Suprapubic skin (tissue), 4 donors: Measurements from ENCODE around the gene C11orf42. TPM values are rescaled to one million over a fixed set of nuclear protein-coding genes. Genes with fewer than 3 reads are reported as not detected.

ENCODE experiments used
- DNase-seq, 2 donors: peaks; one replicate each; pipeline ENCODE4 v3.0.0-alpha.2; 2019; ENCODE audit warnings: low spot score in 2 of 2
- H3K27ac ChIP-seq: fragments of 200-600 bp; sonication (generic); one replicate; pipeline ENCODE4 v1.5.1; 2019
- H3K27me3 ChIP-seq: fragments of 200-600 bp; sonication (generic); one replicate; pipeline ENCODE4 v1.5.1; 2019
- H3K36me3 ChIP-seq: fragments of 200-600 bp; sonication (generic); one replicate; pipeline ENCODE4 v1.5.1; 2019
- H3K4me1 ChIP-seq: fragments of 200-600 bp; sonication (generic); one replicate; pipeline ENCODE4 v1.5.1; 2019
- H3K4me3 ChIP-seq: fragments of 200-600 bp; sonication (generic); one replicate; pipeline ENCODE4 v1.5.1; 2019; ENCODE audit warnings: mild to moderate bottlenecking
- H3K9me3 ChIP-seq: fragments of 200-600 bp; sonication (generic); one replicate; pipeline ENCODE4 v1.5.1; 2019
- EP300 ChIP-seq: sonication (generic); formaldehyde crosslinking; IDR thresholded peaks from one replicate; pipeline ENCODE4 v1.6.1; 2017; ENCODE audit warnings: antibody characterized with exemption
- POLR2A ChIP-seq, 2 donors: fragments of 450-650 bp; IDR thresholded peaks; one replicate each; pipeline ENCODE4 v1.6.1; 2017; ENCODE audit warnings: antibody characterized with exemption in 2 of 2, mild to moderate bottlenecking in 2 of 2, moderate library complexity in 2 of 2
- POLR2AphosphoS5 ChIP-seq, 3 donors: sonication (generic); formaldehyde crosslinking; IDR thresholded peaks; one replicate each; pipeline ENCODE4 v1.6.1; 2017; ENCODE audit warnings: antibody characterized with exemption in 3 of 3
- WGBS: methylation state at CpG from one replicate; pipeline ENCODE4 v1.1.5; 2018; 5-methylcytosine and 5-hydroxymethylcytosine counted together
- total RNA-seq, 4 donors: library from RNA; depleted of rRNA; stranded (reverse); fragments of >200 nt; gene quantifications; one replicate each; pipeline ENCODE4 v1.1.0, GENCODE V29; 2016
- TF ChIP-seq, protein P1 (sequence below), 2 donors: fragments of 200-600 bp in 1 of 2; fragments of 450-650 bp in 1 of 2; sonication (generic) in 1 of 2; IDR thresholded peaks; one replicate each; pipeline ENCODE4 v1.5.1; 2016 to 2019; ENCODE audit warnings: antibody characterized with exemption in 2 of 2, mild to moderate bottlenecking in 1 of 2, moderate library complexity in 1 of 2

Gene C11orf42
- total RNA-seq, 4 donors from 2014 or later = not detected

DNA sequence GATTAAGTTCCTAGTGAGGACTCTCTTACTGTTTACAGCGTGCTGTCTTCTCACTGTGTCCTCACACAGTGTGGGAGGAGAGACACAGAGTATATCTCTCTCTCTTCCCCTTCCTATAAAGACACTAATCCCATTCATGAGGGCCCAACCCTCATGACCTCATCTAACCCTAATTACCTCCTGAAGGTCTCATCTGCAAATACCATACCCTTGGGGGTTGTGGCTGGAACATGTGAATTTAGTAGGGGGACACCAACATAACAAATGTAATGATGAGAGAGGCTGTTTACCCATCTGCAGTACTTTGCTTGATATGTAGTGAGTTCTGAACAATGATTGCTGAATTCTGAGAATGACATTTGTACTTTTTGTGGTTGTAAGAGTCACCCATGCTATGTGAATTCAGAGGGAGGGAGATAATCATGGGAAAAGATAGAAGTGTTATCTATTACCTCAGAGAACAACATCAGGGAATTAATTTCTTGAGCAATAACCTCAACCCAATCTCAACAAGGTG is 11.2 kb upstream of the C11orf42 start:
- Histone ChIP-seq H3K4me3 (no peak overlapping the region), H3K36me3 (no peaks in the 10 kb centered on the region), H3K4me1 (no peaks in the 10 kb centered on the region), H3K27ac (no peak overlapping the region), H3K9me3 (no peaks in the 10 kb centered on the region), H3K27me3 (no peaks in the 10 kb centered on the region)
- WGBS = 77% methylated on average over 1 of the region's 1 CpG
- TF ChIP-seq, protein P1, sequence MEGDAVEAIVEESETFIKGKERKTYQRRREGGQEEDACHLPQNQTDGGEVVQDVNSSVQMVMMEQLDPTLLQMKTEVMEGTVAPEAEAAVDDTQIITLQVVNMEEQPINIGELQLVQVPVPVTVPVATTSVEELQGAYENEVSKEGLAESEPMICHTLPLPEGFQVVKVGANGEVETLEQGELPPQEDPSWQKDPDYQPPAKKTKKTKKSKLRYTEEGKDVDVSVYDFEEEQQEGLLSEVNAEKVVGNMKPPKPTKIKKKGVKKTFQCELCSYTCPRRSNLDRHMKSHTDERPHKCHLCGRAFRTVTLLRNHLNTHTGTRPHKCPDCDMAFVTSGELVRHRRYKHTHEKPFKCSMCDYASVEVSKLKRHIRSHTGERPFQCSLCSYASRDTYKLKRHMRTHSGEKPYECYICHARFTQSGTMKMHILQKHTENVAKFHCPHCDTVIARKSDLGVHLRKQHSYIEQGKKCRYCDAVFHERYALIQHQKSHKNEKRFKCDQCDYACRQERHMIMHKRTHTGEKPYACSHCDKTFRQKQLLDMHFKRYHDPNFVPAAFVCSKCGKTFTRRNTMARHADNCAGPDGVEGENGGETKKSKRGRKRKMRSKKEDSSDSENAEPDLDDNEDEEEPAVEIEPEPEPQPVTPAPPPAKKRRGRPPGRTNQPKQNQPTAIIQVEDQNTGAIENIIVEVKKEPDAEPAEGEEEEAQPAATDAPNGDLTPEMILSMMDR (IDR thresholded peaks at IDR 0.05) = no peak
- TF ChIP-seq POLR2AphosphoS5 (IDR thresholded peaks at IDR 0.05) (no peak), EP300 (no peak), POLR2A (IDR thresholded peaks at IDR 0.05) (no peak)
- no peak for DNase-seq

DNA sequence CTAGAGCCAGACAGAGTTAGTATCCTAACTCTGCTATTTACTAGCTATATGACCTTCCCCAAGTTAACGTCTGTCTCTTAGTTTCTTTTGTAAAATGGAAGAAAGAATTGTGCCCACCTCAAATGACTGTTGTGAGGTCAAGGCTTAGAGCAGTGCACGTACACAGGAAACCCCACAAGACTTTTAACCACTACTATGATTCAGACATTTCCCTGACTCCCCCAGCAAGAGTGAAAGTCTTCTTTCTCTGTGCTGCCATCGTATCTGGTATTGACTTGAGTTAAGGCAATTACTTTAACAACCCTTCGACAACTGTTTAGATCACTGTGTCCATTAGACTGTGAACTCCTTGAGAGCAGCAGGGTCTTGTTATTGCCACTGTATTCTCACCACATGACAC is 9.0 kb upstream of the C11orf42 start:
- Histone ChIP-seq H3K4me1 (peaks cover 1% of the 10 kb centered on the region), H3K36me3 (no peaks in the 10 kb centered on the region), H3K9me3 (no peaks in the 10 kb centered on the region), H3K4me3 (no peak overlapping the region), H3K27ac (no peak overlapping the region), H3K27me3 (no peaks in the 10 kb centered on the region)
- no peak for DNase-seq
- 48% methylated on average over 4 of the region's 4 CpGs for WGBS
- TF ChIP-seq POLR2A (IDR thresholded peaks at IDR 0.05) = no peak

DNA sequence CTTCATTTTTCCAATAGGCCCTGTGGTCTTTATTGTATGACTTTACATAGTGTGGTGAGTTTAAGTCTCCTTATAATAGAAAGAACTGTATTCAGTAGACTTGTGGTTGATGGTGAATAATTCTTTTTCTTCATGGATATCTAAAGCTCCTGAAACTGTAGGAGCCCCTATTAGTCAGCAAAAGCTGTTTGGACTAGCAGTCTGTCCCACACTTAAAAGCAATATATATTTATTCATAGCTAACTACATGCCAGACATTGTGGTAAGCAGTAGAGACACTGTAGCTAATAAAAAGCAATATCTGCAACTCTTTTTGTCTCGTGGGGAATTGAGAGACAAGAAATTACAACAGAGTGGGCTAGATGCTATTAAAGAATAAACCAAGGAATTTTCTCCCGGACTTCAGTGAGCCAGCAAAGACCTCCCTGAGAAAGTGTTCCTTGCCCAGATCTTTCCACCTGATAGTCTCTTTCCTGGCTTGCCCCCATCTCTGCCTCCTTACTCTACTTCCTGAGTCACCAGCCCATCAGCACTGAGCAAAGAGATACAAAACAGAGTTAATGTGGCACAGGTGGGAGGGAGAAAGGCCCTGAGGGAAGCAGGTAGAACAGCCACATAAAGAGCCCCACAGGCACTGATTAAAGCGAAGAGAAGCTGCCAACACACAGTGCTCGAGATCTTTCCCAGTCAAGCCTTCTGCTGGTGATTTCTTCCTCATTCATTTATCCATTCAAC is 7.7 kb upstream of the C11orf42 start:
- TF ChIP-seq POLR2AphosphoS5 (IDR thresholded peaks at IDR 0.05) (no peak), EP300 (no peak), POLR2A (IDR thresholded peaks at IDR 0.05) (no peak)
- TF ChIP-seq, protein P1 (IDR thresholded peaks at IDR 0.05) = no peak
- H3K9me3 ChIP-seq = no peaks in the 10 kb centered on the region

DNA sequence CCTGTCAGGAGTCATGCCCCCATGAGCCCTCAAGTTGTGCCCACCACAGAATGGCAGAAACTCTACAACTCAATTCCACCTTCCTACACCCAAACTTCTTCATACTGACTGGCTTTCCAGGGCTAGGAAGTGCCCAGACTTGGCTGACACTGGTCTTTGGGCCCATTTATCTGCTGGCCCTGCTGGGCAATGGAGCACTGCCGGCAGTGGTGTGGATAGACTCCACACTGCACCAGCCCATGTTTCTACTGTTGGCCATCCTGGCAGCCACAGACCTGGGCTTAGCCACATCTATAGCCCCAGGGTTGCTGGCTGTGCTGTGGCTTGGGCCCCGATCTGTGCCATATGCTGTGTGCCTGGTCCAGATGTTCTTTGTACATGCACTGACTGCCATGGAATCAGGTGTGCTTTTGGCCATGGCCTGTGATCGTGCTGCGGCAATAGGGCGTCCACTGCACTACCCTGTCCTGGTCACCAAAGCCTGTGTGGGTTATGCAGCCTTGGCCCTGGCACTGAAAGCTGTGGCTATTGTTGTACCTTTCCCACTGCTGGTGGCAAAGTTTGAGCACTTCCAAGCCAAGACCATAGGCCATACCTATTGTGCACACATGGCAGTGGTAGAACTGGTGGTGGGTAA is 6.1 kb upstream of the C11orf42 start, which contains the start of gene OR52W1:
Gene OR52W1 (plus strand): TSS at position 51 of the 637 bp plus-strand sequence. CDS start 0 bp downstream, at position 51.
- Histone ChIP-seq H3K9me3 (no peaks in the 10 kb centered on the region), H3K4me1 (peaks cover 4% of the 10 kb centered on the region), H3K4me3 (no peak within 1 kb of the TSS), H3K27me3 (no peaks in the 10 kb centered on the region), H3K27ac (no peak within 1 kb of the TSS), H3K36me3 (no peaks in the 10 kb centered on the region)
- TF ChIP-seq, protein P1 (IDR thresholded peaks at IDR 0.05) = no peak
- no peak for TF ChIP-seq POLR2A (IDR thresholded peaks at IDR 0.05)
- DNase-seq = no peak
- 96% methylated on average over 5 of the region's 5 CpGs for WGBS

More for the DNA sequence above, 7.7 kb upstream of the C11orf42 start:
- H3K27me3 ChIP-seq = no peaks in the 10 kb centered on the region
- DNase-seq = no peak
- no peak overlapping the region for H3K4me3 ChIP-seq
- no peak overlapping the region for H3K27ac ChIP-seq
- peaks cover 4% of the 10 kb centered on the region for H3K4me1 ChIP-seq
- WGBS = 66% methylated on average over 4 of the region's 4 CpGs
- no peaks in the 10 kb centered on the region for H3K36me3 ChIP-seq

DNA sequence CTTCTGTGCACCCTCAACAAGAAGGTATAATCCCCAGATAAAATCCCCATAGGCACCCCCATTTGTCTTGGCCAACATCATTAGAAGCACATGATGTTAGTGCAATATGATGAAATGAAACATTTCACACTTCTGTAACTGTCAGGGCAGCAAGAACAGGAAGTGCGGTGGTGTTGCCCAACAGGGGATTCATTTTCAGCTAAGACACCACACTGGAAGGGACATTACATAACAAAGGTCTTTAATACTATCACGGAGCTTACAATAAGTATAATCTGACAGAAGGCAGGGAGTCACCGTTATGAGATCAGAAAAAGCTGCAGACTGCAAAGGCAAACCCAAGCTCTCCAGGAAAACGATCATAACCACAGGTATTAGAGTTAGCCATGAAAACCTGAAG is 4.4 kb upstream of the C11orf42 start:
- WGBS = 72% methylated on average over 4 of the region's 4 CpGs

More for the DNA sequence above, 4.4 kb upstream of the C11orf42 start:
- Histone ChIP-seq H3K9me3 (no peaks in the 10 kb centered on the region), H3K4me1 (peaks cover 4% of the 10 kb centered on the region), H3K27me3 (no peaks in the 10 kb centered on the region), H3K4me3 (no peak overlapping the region), H3K27ac (no peak overlapping the region), H3K36me3 (peaks cover 13% of the 10 kb centered on the region)
- DNase-seq = no peak
- TF ChIP-seq, protein P1 (IDR thresholded peaks at IDR 0.05) = no peak
- TF ChIP-seq EP300 (no peak), POLR2AphosphoS5 (IDR thresholded peaks at IDR 0.05) (peak in 1 of 3 donors; percentile 64), POLR2A (IDR thresholded peaks at IDR 0.05) (no peak)
